Loucy (cell line): Measurements from ENCODE around the gene TAS2R60.

Experiments
- CTCF ChIP-seq: fragments of 200-600 bp; sonication (generic); conservative IDR thresholded peaks from 2 replicates; pipeline ENCODE4 v1.5.1; 2014; ENCODE audit warnings: mild to moderate bottlenecking, antibody characterized with exemption, low read length
- EZH2phosphoT487 ChIP-seq: fragments of 200-600 bp; IDR thresholded peaks from 2 replicates; pipeline ENCODE4 v1.6.1; 2018; ENCODE audit warnings: antibody characterized with exemption, mild to moderate bottlenecking, moderate library complexity, borderline replicate concordance

GRCh38 chr7:143451746-143452145 lies 8.5 kb downstream of the TAS2R60 start:
- TF ChIP-seq CTCF (no peak), EZH2phosphoT487 (no peak)
